HCT116 (cell line): ENCODE data around the gene RASGRF2. TPM values are rescaled to one million over a fixed set of nuclear protein-coding genes. Genes with fewer than 3 reads are reported as not detected.

ENCODE experiments used
- ATAC-seq: fragments of 200-7000 bp; cut with Tn5 transposase; 2 replicates; pipeline ENCODE4 v1.9.1; 2020; ENCODE audit warnings: mild to moderate bottlenecking, moderate library complexity
- BruUV-seq: library from RNA; stranded (reverse); fragments of 400-500 nt; replicated peaks from 2 replicates; lab custom pipeline; 2021; lab: Mats Ljungman, UMichigan
- CTCF ChIA-PET: fragments of 300-600 bp; sonication (Branson Sonifier 250); formaldehyde crosslinking; loops from one replicate; lab custom pipeline; 2021; ENCODE audit warnings: antibody characterized with exemption; lab: Charles Lee
- POLR2A ChIA-PET: fragments of 300-600, 350-600 bp; sonication (Branson Sonifier 250); formaldehyde crosslinking; loops from one replicate; lab custom pipeline; 2021; ENCODE audit warnings: antibody characterized with exemption; lab: Charles Lee
- RAD21 ChIA-PET, 2 experiments: fragments of 300-600 bp; sonication (Branson Sonifier 250); formaldehyde crosslinking; loops; one replicate each; lab custom pipeline; 2023; ENCODE audit warnings: low total read pairs in 2 of 2; ENCODE audit not compliant: uncharacterized antibody in 2 of 2, unreplicated experiment in 2 of 2, low non-redundant PET in 1 of 2; lab: Charles Lee
- DNase-seq: peaks from one replicate; pipeline ENCODE4 v3.0.0-alpha.2; 2010; ENCODE audit warnings: low read depth, low spot score
- H2AFZ ChIP-seq: fragments of 200-600 bp; shearing (Covaris generic), sonication (generic); 2 replicates; pipeline ENCODE4 v1.6.1; 2017; ENCODE audit warnings: low read depth, mixed run types, mixed read lengths, antibody characterized with exemption, low read length; ENCODE audit not compliant: poor library complexity, severe bottlenecking
- H3K27ac ChIP-seq: 2 replicates; pipeline ENCODE4 v1.5.1; 2012; ENCODE audit warnings: low read depth, low read length
- H3K27me3 ChIP-seq: fragments of 200-600 bp; sonication (generic); 2 replicates; pipeline ENCODE4 v1.6.1; 2016; ENCODE audit warnings: mixed run types, low read length, mixed read lengths; ENCODE audit not compliant: insufficient read depth
- H3K36me3 ChIP-seq, 2 experiments: fragments of 200-500 bp in 1 of 2; fragments of 200-600 bp in 1 of 2; sonication (Bioruptor generic) in 1 of 2; sonication (generic) in 1 of 2; 2 replicates each; pipeline versions ENCODE4 v1.5.1 to v1.6.1; 2014 to 2016; ENCODE audit warnings: low read length in 2 of 2, inconsistent platforms in 1 of 2, mixed read lengths in 1 of 2, mixed run types in 1 of 2; ENCODE audit not compliant: insufficient read depth in 2 of 2, control insufficient read depth in 1 of 2
- H3K4me1 ChIP-seq, 2 experiments: fragments of 200-600 bp in 1 of 2; sonication (generic) in 1 of 2; 2 replicates each; pipeline versions ENCODE4 v1.5.1 to v1.6.1; 2012 to 2017; ENCODE audit warnings: low read length in 2 of 2, inconsistent platforms in 1 of 2, mild to moderate bottlenecking in 1 of 2, mixed read lengths in 1 of 2, mixed run types in 1 of 2, moderate library complexity in 1 of 2; ENCODE audit not compliant: insufficient read depth in 2 of 2, control insufficient read depth in 1 of 2
- H3K4me2 ChIP-seq: fragments of 200-600 bp; sonication (generic); 2 replicates; pipeline ENCODE4 v1.6.1; 2017; ENCODE audit warnings: mixed run types, low read length, mixed read lengths
- H3K4me3 ChIP-seq, 2 experiments: fragments of 200-600 bp in 1 of 2; sonication (generic) in 1 of 2; replicated peaks in 1 of 2; 2 replicates each; pipeline ENCODE4 v1.5.1; 2011 to 2016; ENCODE audit warnings: low read length in 2 of 2, control low read depth in 1 of 2, low read depth in 1 of 2, mild to moderate bottlenecking in 1 of 2, mixed read lengths in 1 of 2, mixed run types in 1 of 2
- H3K79me2 ChIP-seq: fragments of 200-600 bp; sonication (generic); 2 replicates; pipeline ENCODE4 v1.6.1; 2017; ENCODE audit warnings: mild to moderate bottlenecking, mixed run types, low read length, moderate library complexity, mixed read lengths; ENCODE audit not compliant: insufficient read depth
- H3K9ac ChIP-seq: fragments of 200-600 bp; sonication (generic); 2 replicates; pipeline ENCODE4 v1.6.1; 2016; ENCODE audit warnings: low read length, mixed read lengths
- H3K9me2 ChIP-seq: fragments of 200-600 bp; sonication (generic), shearing (Covaris generic); 2 replicates; pipeline ENCODE4 v1.6.1; 2017; ENCODE audit warnings: mixed run types, mild to moderate bottlenecking, moderate library complexity; ENCODE audit not compliant: insufficient read depth
- H3K9me3 ChIP-seq, 2 experiments: fragments of 200-500 bp in 1 of 2; fragments of 200-600 bp in 1 of 2; sonication (Bioruptor generic) in 1 of 2; sonication (generic) in 1 of 2; 2 replicates each; pipeline ENCODE4 v1.6.1; 2014 to 2017; ENCODE audit warnings: low read length in 2 of 2, mixed read lengths in 2 of 2, inconsistent platforms in 1 of 2, low read depth in 1 of 2, mild to moderate bottlenecking in 1 of 2, mixed run types in 1 of 2, moderate library complexity in 1 of 2; ENCODE audit not compliant: control insufficient read depth in 1 of 2, insufficient read depth in 1 of 2
- H4K20me1 ChIP-seq: fragments of 200-600 bp; sonication (generic), shearing (Covaris generic); 2 replicates; pipeline ENCODE4 v1.6.1; 2017; ENCODE audit warnings: mixed run types, mild to moderate bottlenecking, moderate library complexity; ENCODE audit not compliant: insufficient read depth
- CTCF ChIP-seq, 3 experiments: fragments of 200-600 bp in 1 of 3; sonication (generic) in 1 of 3; IDR thresholded peaks in 2 of 3; conservative IDR thresholded peaks in 1 of 3; 2 replicates each; pipeline ENCODE4 v1.5.1; 2012 to 2017; ENCODE audit warnings: low read depth in 2 of 3, low read length in 2 of 3, antibody characterized with exemption in 1 of 3, borderline replicate concordance in 1 of 3, control low read depth in 1 of 3, mild to moderate bottlenecking in 1 of 3, mixed read lengths in 1 of 3, mixed run types in 1 of 3, moderate library complexity in 1 of 3; ENCODE audit not compliant: insufficient read depth in 1 of 3
- EGR1 ChIP-seq: IDR thresholded peaks from 2 replicates; pipeline ENCODE4 v1.6.1; 2012; ENCODE audit warnings: low read depth
- FOSL1 ChIP-seq: IDR thresholded peaks from 2 replicates; pipeline ENCODE4 v1.6.1; 2012; ENCODE audit warnings: low read depth
- POLR2A ChIP-seq: IDR thresholded peaks from 2 replicates; pipeline ENCODE4 v1.7.0; 2011; ENCODE audit warnings: borderline replicate concordance; ENCODE audit not compliant: insufficient read depth, insufficient read length; ENCODE audit errors: extremely low read depth
- POLR2AphosphoS5 ChIP-seq: IDR thresholded peaks from 2 replicates; pipeline ENCODE4 v1.6.1; 2011; ENCODE audit warnings: mild to moderate bottlenecking, low read depth, low read length, moderate library complexity
- SIN3A ChIP-seq: IDR thresholded peaks from 2 replicates; pipeline ENCODE4 v1.6.1; 2012; ENCODE audit warnings: low read depth
- SRF ChIP-seq: IDR thresholded peaks from 2 replicates; pipeline ENCODE4 v1.6.1; 2012; ENCODE audit warnings: low read depth
- ZNF274 ChIP-seq: fragments of 200-500 bp; sonication (Bioruptor generic); IDR thresholded peaks from 2 replicates; pipeline ENCODE4 v1.6.1; 2014; ENCODE audit warnings: mild to moderate bottlenecking, low read depth, low read length, inconsistent platforms
- intact Hi-C: fragments of 100-400 bp; cut with micrococcal nuclease; formaldehyde crosslinking; loops from 2 replicates; pipeline ENCODE4 v1.10.0; 2022
- total RNA-seq: library from RNA; stranded (reverse); gene quantifications from one replicate; pipeline ENCODE4 v1.2.1, GENCODE V29; 2021; ENCODE audit not compliant: unreplicated experiment

Gene RASGRF2
- total RNA-seq, 1 experiment from 2014 or later, result 0.05 TPM

DNA sequence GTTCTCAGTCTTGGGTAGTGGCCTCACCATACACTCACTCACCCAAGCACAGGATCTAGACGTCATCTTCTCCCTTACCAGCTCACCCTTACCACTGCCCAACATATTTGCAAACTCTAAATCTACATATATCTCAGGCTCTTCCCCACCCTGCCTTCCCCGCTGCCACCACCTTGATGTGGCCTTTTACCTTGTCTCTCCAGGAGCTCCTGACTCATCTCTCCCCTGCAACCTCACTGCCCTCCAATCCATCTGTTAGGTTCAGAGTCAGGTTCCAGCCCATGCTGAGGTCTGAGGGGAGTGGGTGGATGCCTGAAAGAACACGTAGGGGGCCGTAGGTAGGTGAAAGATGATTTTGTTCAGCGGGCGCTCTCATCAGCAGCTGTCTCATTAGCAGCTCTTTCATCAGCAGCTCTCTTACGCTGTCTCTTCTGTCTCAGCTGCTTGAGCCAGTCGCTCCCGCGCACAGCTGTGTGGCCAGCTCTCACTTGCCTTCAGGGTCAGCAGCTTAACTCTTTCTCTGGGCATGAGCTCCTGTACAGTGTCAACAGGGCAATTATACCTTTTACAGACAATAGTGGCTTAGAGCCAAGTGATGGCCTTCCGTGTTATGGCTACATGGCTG, 249.8 kb downstream of the RASGRF2 start:
- ChIA-PET POLR2A (no interaction called here), RAD21 (no interaction called here)
- Histone ChIP-seq H3K9ac (no peak overlapping the region), H3K9me2 (no peaks in the 10 kb centered on the region), H3K27me3 (no peaks in the 10 kb centered on the region), H3K36me3 (no peaks in the 10 kb centered on the region), H4K20me1 (no peaks in the 10 kb centered on the region), H3K9me3 (no peaks in the 10 kb centered on the region), H3K4me1 (peaks cover 0 to 31% of the 10 kb centered on the region in 2 experiments; a peak in 2 of 4 replicates), H2AFZ (no peak overlapping the region), H3K27ac (no peak overlapping the region), H3K4me3 (no peak overlapping the region), H3K79me2 (no peaks in the 10 kb centered on the region)
- DNase-seq (no peak), ATAC-seq (no peak)
- intact Hi-C loops, result no loop called here
- BruUV-seq, result no TSS peak
- no peak for TF ChIP-seq FOSL1
- no peak for TF ChIP-seq SIN3A
- TF ChIP-seq EGR1, result no peak
- no peak for TF ChIP-seq SRF
- no peak for TF ChIP-seq ZNF274
- no peak for TF ChIP-seq POLR2AphosphoS5
- TF ChIP-seq CTCF (IDR thresholded peaks at IDR 0.05 in 2 of 3, conservative IDR thresholded peaks at IDR 0.05 in 1 of 3; ENCODE audit: borderline replicate concordance in 1 of 3, insufficient read depth in 1 of 3, low read depth in 2 of 3, low read length in 2 of 3), result no peak
- no peak for TF ChIP-seq POLR2A
- TF ChIP-seq, all 23 proteins: peak for 0
- CTCF ChIA-PET, result no interaction called here
- H3K4me2 ChIP-seq, result no peak overlapping the region
